AG10803 (cell line): ENCODE results near the gene EID3.
"Not testable (repeated sequence)": the region's sequence is repeated elsewhere in the genome, so short reads cannot be mapped to it uniquely, and the experiment has no call there.

Source experiments
- DNase-seq: peaks from one replicate; pipeline ENCODE4 v3.0.0; 2010; ENCODE audit warnings: low read depth
- H3K4me3 ChIP-seq: 2 replicates; pipeline ENCODE4 v1.5.1; 2011; ENCODE audit warnings: mild to moderate bottlenecking, low read length, control low read depth
- CTCF ChIP-seq: conservative IDR thresholded peaks from 2 replicates; pipeline ENCODE4 v1.5.1; 2011; ENCODE audit warnings: mild to moderate bottlenecking, low read length, control low read depth, inconsistent platforms

EID3 gene

GRCh38 chr12:104290320-104290719 lies 13.2 kb upstream of the EID3 start:
- no peak for TF ChIP-seq CTCF
- DNase-seq: no peak
- H3K4me3 ChIP-seq: peak overlapping the region; percentile 88

GRCh38 chr12:104290855-104291254 lies 12.7 kb upstream of the EID3 start:
- H3K4me3 ChIP-seq: no peak overlapping the region; the same call in 1 of the 2 replicates
- TF ChIP-seq CTCF: no peak
- no peak for DNase-seq

GRCh38 chr12:104291867-104292524 lies 11.5 kb upstream of the EID3 start:
- no peak for TF ChIP-seq CTCF
- no peak for DNase-seq
- no peak overlapping the region for H3K4me3 ChIP-seq

- no peak overlapping the region for H3K4me3 ChIP-seq
- DNase-seq: no peak
- TF ChIP-seq CTCF: no peak
Measured at GRCh38 chr12:104292872-104293794, 10.4 kb upstream of the EID3 start.

- H3K4me3 ChIP-seq, DNase-seq: not testable (repeated sequence)
- peak; percentile 46 for TF ChIP-seq CTCF
Measured at GRCh38 chr12:104294158-104294859, 9.2 kb upstream of the EID3 start.

- DNase-seq: no peak
- no peak for TF ChIP-seq CTCF
- H3K4me3 ChIP-seq: no peak overlapping the region
Measured at GRCh38 chr12:104294927-104295668, 8.4 kb upstream of the EID3 start.
